ENCODE results near the gene ATG101. TPM values are rescaled to one million over a fixed set of nuclear protein-coding genes. Genes with fewer than 3 reads are reported as not detected.

The ATG101 gene
- total and polyA plus RNA-seq, 9 of the 15 experiments (the other 6 are each of a cell fraction or from before 2014, with no cell fraction given), result 2.9 to 52.4 (median 29.7) TPM

- H4K20me1 ChIP-seq (replicated peaks; ENCODE audit: control insufficient read depth, insufficient read depth, low read length), result no peaks in the 10 kb centered on the region
- peak overlapping the region; percentile 45 for H3K4me3 ChIP-seq
- intact Hi-C loops (cut with micrococcal nuclease) (no loop called here), in situ Hi-C loops (cut with MboI) (loop anchor here (25.0 kb wide), 1 partner anchor 611 kb away; the partner anchor contains the start of gene SLC4A8)
- H3K9ac ChIP-seq (ENCODE audit: insufficient read depth in 1 of 2, low read depth in 2 of 2, low read length in 2 of 2), result peak overlapping the region; percentile 3 to 87; a peak in 3 of 4 replicates
- no peaks in the 10 kb centered on the region for H3K9me3 ChIP-seq (replicated peaks; ENCODE audit: control insufficient read depth, insufficient read depth, low read depth, low read length)
- H3K4me2 ChIP-seq (ENCODE audit: insufficient read depth, low read length), result peak overlapping the region; percentile 66
- H3K27ac ChIP-seq (ENCODE audit: extremely low read depth, low read depth, low read length), result no peak overlapping the region
- BruUV-seq (replicated peaks), result no TSS peak
- no peaks in the 10 kb centered on the region for H3K79me2 ChIP-seq (ENCODE audit: control insufficient read depth, insufficient read depth, low read length)
- FAIRE-seq, result no peak
- no peaks in the 10 kb centered on the region for H3K36me3 ChIP-seq (ENCODE audit: control insufficient read depth, insufficient read depth, low read length)
- DNase-seq (ENCODE audit: extremely low read depth in 1 of 4, low spot score in 3 of 4), result peak; percentile 50 to 72 (median 60)
- 0 out of 2 replicates have a peak, but pooled peaks have one; percentile 17 for TF ChIP-seq NR2C1 (IDR thresholded peaks at IDR 0.05)
- TF ChIP-seq NR2C1 (tag; IDR thresholded peaks at IDR 0.05), result peak; percentile 44; the same call in 1 of the 2 replicates
- TF ChIP-seq CBX5 (IDR thresholded peaks at IDR 0.05; ENCODE audit: borderline replicate concordance, low read depth), result no peak
- TF ChIP-seq VEZF1 (CRISPR knock-in tag; IDR thresholded peaks at IDR 0.05), result peak; percentile 32; the same call in 1 of the 2 replicates
- no peak for TF ChIP-seq NR2C2 (CRISPR knock-in tag; IDR thresholded peaks at IDR 0.05)
- TF ChIP-seq NR2C2 (tag; IDR thresholded peaks at IDR 0.05), result peak; percentile 67
- TF ChIP-seq GABPA (tag; conservative IDR thresholded peaks at IDR 0.05; ENCODE audit: low read depth), result 0 out of 2 replicates have a peak, but pooled peaks have one; percentile 3
- 0 out of 2 replicates have a peak, but pooled peaks have one; percentile 5 for TF ChIP-seq NBN (IDR thresholded peaks at IDR 0.05; ENCODE audit: low read depth)
- TF ChIP-seq HOXB6 (CRISPR knock-in tag; IDR thresholded peaks at IDR 0.05; ENCODE audit: borderline replicate concordance), result no peak
- no peak for TF ChIP-seq MXD1 (CRISPR knock-in tag; IDR thresholded peaks at IDR 0.05; ENCODE audit: borderline replicate concordance, poor library complexity, severe bottlenecking)
- TF ChIP-seq ETV5 (CRISPR knock-in tag; IDR thresholded peaks at IDR 0.05; ENCODE audit: low read depth), result no peak
- H3K9me1 ChIP-seq (ENCODE audit: control insufficient read depth, insufficient read depth, low read length), result no peaks in the 10 kb centered on the region
- ATAC-seq, result peak; percentile 45
- peaks cover 0 to 13% of the 10 kb centered on the region in 2 experiments; a peak in 2 of 5 replicates for H3K27me3 ChIP-seq (ENCODE audit: control insufficient read depth in 2 of 2, insufficient read depth in 2 of 2, low read length in 2 of 2)
- peak overlapping the region; percentile 88 for H2AFZ ChIP-seq (ENCODE audit: low read depth, low read length)
- 4% methylated on average over 13 of the region's 14 CpGs for WGBS (ENCODE audit: insufficient coverage, low coverage, missing lambda C conversion rate)
- POLR2A ChIA-PET, result interaction anchor here (0.6 to 1.5 kb wide), 6 partner anchors 12 to 107 kb away, joined by 3 to 6 read pairs (median 4); no protein-coding TSS in a partner anchor
- CTCF ChIA-PET (ENCODE audit: low intra/inter-chr PET ratio), result interaction anchor here (0.9 to 6.0 kb wide), 6 partner anchors 18 to 131 kb away, joined by 3 to 242 read pairs (median 8); partner anchors contain the start of genes SMIM41 and TAMALIN
- H3K4me1 ChIP-seq (replicated peaks in 1 of 2; ENCODE audit: control insufficient read depth in 2 of 2, insufficient read depth in 2 of 2, low read length in 2 of 2), result peaks cover 0 to 27% of the 10 kb centered on the region in 2 experiments; a peak in 3 of 5 replicates
Measured at GRCh38 chr12:52022841-52023181, 47.0 kb upstream of the ATG101 start.

Measured in K562 (cell line).